GM18508 (cell line): ENCODE data around the gene PTGER1.

Experiments used
- ATAC-seq: cut with Tn5 transposase; IDR thresholded peaks from one replicate; pipeline ENCODE4 v1.9.1; 2021; ENCODE audit warnings: moderate number of reproducible peaks; ENCODE audit not compliant: insufficient read depth, unreplicated experiment

Gene PTGER1

DNA sequence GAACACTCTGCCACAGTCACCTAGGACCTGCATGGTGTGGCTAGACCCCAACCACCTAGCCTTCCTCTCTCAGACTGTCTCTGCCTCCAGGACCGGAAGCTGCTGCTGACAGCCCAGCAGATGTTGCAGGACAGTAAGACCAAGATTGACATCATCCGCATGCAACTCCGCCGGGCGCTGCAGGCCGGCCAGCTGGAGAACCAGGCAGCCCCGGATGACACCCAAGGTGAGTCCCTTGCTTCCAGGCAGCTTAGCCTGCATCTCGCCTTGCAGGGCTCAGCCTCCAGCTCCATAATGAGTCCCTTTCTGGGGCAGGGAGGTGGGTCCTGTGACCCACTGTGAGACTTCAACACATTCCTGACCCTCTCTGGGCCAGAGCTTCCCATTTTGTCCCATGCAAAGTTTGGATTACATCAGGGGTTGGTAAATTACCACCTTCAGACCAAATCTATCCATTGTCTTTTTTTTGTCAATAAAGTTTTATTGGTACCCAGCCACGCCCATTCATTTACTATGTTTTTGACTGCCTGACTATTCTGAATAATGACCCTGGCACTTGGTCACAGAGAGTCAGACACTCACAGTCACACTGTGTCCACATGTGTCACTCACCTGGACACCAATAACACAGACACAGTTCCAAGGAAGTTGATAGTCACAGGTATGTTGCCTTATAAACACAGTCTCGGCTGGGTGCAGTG is 28.7 kb downstream of the PTGER1 start:
- no peak for ATAC-seq

DNA sequence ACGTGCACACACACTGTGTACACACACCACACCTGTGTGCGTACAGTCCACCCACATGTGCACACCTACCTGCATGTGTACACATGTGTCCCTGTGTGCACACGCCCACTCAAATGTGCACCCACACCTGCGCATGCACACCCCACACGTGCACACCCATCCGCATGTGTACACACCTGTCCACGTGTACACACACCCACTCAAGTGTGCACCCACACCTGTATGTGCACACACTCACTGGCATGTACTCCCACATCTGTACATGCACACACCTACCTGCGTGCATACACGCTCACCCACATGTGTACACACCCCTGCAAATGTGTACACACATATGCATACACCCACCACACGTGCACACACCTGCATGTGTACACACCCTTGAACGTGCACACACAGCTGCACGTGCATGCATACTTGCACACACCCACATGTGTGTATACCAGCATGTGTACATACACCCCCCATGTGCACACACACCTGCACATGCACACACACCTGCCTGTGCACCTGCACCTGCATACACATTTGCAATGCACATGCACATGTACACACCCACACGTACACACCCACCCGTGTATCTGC is 31.4 kb downstream of the PTGER1 start:
- no peak for ATAC-seq

DNA sequence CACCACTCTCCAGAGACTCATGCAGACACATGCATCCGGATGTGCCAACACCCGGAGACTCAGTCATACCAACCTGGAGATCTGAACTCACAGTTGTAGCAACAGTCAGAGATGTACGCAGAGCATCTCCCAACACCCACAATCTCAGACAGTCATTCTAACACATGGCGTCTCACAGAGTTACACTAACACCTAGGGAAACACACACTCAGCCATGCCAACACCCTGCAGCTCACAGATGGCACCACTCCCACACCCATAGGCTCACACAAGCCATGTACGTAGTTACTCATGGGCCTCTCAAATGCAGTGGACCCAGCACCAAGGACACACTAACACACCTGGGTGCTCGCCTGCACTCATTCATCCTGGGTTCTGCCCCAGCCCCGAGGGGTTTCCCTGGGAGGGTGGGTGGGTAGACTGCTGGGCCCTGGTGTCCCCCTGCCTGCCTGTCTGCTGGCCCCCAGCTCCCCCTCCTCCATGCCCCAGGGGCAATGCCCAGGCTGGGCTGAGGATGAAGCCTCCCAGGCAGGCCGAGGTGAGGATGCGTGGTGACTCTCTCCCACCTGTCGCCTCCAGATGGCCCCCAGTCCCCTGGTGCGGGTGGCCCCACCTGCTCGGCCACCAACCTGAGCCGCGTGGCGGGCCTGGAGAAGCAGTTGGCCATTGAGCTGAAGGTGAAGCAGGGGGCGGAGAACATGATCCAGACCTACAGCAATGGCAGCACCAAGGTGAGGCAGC is 32.1 kb downstream of the PTGER1 start:
- ATAC-seq: no peak

DNA sequence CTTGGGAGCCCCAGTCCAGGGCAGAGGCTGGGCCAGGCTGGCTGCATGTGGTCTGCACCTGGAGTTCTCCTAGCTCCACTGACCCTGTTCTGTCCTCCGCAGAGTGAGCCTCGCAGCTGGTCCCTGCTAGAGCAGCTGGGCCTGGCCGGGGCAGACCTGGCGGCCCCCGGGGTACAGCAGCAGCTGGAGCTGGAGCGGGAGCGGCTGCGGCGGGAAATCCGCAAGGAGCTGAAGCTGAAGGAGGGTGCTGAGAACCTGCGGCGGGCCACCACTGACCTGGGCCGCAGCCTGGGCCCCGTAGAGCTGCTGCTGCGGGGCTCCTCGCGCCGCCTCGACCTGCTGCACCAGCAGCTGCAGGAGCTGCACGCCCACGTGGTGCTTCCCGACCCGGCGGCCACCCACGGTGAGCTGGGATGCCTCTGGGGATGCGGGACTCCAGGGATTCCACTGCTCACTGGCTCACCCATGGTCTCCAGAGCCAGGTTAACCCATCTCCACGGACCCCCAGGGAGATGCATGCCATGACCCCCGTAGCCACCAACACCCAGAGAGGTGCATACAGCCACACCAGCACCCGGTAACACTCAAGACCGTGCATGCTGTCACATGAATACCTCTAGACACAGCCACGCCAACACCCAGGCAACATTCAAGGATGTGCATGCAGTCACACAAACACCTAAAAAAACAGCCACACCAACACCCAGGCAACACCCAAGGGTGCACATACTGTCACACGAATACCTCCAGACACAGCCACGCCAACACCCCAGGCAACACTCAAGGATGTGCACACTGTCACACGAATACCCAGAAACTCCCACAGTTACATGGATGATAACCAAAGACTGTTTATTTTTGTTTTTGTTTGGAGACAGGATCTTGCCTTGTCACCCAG is 33.9 kb downstream of the PTGER1 start:
- no peak for ATAC-seq

DNA sequence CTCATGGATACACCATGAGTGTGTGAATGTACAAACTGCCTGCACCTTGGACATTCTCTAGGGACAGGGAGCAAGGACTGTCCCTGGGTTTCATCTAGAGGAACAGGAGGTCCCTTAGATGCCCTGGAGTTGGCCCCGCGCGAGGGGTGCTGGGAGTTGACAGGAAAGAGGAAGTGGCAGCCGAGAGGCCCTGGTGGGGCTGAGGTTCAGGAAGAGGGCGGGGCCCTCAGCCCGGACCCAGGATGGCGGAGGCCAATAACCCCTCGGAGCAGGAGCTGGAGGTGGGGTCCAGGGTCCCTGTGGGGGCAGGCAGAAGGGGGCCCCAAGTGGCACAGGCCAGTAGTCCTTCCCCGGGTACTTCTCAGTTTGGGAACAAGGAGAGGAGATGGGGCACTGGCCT is 35.1 kb downstream of the PTGER1 start:
- ATAC-seq: no peak

DNA sequence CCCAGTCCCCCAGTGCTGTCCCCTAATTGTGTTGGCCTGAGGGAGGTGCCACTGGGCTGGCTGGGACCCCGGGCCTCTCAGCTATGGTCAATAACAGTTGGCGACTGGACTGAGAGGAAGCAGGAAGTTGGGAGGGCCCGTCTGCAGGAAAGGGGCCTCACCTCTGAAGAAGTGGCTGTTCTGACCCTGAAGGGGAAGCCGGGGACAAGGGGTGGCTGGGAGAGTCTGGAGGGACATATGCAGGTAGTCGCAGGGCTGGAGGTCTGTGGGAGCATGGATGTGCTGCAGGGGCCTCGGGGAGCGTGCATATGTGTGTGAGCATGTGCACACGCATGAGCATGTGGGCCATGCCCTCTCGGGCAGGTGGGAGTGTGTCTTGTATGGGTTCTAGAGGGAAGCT is 36.1 kb downstream of the PTGER1 start:
- ATAC-seq: no peak

DNA sequence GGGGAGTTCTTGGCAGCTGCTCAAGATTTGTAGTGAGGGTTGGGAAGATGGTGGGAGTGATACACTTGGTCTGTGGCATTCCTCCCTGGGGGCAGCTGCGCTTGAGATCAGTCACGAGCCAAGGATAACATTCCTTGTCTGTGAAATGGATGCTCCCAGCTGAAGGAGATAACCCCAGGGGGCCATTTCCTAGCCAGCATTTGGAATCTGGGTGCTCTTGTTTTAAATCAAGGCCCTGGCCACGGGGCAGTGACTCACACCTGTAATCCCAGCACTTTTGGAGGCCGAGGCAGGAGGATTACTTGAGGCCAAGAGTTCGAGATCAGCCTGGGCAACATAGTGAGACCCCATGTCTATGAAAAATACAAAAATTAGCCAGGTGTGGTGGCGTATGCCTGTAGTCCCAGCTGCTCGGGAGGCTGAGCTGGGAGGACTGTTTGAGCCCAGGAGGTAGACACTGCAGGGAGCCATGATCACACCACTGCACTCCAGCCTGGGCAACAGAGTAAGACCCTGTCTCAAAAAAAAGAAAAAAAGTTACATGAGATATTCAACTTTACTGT is 37.5 kb downstream of the PTGER1 start:
- ATAC-seq: no peak

GRCh38 chr19:14435320-14436050 is 39.7 kb downstream of the PTGER1 start:
- ATAC-seq: no peak

DNA sequence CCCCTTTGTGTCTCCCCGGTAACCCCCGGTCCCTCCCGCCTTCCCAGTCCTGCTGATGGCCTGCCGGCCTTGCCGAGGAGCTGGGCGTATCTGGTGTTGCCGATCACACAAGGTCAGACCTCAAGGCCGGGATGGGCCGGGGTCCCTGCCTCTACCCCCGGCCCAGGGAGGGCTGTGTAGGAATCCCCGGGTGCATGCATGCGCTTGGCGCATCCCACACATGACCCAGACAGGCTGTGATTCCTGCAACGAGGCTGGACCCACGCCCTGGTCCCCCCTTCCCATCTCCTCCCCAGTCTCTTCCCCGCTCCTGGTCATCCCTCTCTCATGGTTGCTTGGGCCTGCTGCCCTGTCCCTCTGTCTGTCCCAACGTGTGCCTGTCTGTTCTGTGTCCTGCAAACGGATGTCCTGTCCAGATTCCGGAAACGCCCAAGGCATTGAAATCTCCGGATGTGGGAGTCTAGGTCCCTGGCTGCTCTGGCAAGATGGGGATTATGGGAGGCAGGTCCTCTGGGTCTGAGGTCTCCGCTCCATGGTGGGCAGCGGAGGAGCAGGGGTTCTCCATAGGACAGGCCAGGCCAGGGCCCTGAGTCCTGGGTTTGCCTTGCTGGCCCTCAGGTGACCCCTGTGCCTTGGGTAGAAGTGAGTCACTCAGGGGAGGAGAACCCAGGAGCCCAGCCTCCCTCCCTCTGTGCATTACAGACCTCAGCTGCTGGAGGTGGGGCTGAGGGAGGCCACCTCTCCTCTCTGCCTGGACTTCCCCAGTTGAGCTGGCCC is 40.4 kb downstream of the PTGER1 start:
- ATAC-seq: no peak

DNA sequence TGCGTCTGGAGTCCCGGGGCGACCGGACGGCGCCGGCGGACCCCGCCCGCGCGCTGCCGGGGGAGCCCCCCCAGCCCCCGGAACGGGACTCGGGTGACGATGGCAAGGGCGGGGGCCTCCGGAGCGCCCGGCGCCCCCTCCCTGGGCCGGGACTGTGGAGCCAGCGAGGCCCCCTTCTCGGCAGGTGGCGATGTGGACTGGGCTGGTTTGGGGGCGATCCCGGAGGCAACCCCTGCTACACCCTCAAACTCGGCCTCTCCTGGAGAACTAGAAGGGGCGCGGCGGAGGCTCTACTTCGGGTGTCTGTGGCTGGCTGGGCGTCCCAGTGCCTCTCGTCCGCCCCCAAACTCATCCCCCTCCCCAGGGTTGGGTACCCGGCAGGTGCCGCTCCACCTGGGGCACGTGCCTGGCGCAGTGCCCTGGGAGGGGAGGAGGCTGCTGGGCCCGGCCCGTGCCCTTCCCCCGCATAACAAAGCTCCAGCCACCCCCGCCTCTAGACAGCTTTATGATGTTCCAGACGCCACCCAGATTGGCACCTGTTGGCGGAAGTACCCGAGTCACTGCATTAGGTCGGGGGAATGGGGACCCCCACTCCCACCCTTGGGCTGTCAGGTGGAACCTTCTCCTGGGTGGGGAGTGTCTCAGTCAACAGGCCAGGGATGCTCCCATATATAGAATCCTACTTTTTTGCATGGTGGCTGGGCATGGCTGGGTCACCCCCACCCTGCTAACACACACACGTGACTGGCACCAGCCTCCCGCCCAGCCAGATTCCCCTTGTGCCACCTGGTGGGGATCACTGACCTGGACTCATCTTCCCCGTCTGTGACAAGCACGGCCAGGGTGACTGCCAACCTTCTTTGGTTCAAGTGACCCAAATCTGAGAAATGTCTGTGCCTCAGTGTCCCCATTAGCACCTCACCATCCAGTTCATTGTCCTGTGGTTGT is 41.3 kb downstream of the PTGER1 start:
- no peak for ATAC-seq

DNA sequence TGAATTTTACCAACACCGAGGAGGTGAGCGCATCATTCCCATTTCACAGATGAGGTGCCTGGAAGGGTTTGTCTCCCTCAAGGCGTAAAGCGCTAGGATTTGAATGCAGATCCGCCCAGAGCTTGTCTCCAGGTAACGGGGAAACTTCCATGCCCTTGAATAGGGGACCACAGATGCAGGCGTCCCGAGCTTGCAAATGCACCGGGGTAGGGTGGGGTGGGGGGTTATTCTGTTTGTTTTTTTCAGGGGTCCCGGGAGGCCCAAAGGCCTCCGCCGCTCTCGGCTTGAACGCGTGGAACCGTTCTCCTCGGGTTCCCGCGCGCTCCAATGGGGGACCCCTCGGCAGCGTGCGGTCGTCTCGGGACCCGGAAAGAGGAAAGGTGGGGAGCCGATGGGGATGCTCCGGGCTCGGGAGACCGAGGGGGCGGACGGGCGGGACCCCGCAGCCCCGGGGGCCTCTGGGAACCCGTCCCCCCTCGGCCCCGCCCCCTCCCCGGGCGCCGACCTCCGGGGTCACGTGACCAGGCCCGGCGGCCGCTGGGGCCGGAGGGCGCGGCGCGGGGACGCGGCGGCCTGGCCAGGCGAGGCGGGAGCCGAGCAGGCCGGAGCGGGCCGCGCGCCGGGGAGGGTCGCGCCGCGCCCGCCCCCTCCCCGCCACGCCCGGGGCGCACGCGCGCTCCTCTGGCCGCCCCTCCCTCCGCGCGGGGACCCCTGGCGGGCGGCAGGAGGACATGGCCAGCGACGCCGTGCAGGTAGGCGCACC is 42.2 kb downstream of the PTGER1 start, which contains the start of gene PKN1:
Gene PKN1, plus strand, starts transcription at position 516 of the 763 bp plus-strand sequence. Its CDS starts 216 bp downstream, at position 732.
- ATAC-seq: no peak

GRCh38 chr19:14430712-14431111 is 44.4 kb downstream of the PTGER1 start:
- ATAC-seq: no peak

DNA sequence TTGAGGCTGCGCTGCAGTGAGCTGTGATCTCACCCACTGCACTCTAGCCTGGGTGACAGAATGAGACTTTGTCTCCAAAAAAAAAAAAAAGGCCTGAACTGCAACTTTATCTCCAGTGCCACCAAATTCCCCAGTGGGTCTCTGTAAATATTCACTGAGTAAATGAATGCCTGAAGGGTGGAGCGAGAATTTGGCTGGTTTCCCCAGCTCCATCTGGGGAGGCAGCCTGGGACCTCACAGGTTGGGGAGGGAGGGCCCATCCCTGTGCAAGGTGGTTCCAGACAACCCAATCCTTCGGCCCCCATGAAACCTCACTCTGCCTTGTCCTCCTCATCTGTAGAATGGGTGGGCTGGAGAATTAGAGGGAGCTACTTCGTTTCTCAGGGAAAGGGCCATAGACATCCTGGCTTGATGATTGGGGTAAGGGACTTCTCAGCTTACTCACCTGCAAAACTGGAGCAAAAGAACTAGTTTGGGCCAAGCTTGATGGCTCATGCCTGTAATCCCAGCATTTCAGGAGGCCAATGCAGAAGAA is 46.2 kb downstream of the PTGER1 start:
- ATAC-seq: no peak

DNA sequence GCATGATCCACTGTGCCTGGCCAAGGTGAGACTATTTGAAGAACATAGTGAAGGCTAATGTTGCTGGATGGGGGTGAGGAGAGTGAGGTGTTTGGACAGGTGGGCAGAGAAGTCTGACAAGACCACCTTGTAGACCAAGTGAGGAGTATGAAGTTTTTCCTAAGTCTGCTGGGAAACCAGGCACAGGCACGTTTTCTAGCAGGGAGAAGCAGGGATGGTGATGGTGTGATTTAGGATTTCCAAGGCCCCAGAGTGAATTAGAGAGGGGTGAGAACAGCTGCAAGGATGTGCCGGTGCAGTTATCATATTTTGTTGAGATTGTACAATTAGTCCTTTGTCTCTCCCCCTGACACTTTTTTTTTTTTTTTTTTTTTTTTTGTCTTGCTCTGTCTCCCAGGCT is 47.7 kb downstream of the PTGER1 start:
- ATAC-seq: no peak

DNA sequence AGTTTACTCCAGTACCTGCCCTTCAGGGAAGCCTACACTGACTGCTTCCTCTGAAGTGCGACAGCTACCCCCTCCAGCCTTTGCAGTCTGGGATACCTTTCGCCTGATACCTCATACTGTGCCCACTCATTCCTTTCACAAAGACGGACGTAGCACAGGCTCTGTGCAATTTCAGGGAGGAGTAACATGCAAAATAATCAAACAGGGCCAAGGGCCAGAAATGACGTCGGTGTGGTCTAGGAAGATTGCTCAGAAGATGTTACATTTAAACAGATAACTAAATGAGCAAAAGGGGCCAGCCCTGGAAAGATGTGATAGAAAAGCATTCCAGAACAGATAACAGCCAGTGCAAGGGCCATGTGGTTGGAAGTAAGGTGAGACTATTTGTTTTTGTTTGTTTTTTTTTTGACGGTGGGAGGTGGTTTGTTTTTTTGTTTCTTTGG is 49.4 kb downstream of the PTGER1 start:
- no peak for ATAC-seq
